HL-60 (cell line): Measurements from ENCODE around the gene CNKSR2.

ENCODE experiments used
- DNase-seq, 2 experiments: peaks; one replicate each; pipeline ENCODE4 v3.0.0-alpha.2; 2010 to 2020; ENCODE audit warnings: low read depth in 1 of 2, low spot score in 1 of 2
- H3K27ac ChIP-seq: fragments of 250-450 bp; sonication (Bioruptor Pico); replicated peaks from 2 replicates; pipeline ENCODE4 v1.5.1; 2020; ENCODE audit warnings: mild to moderate bottlenecking, moderate library complexity
- H3K27me3 ChIP-seq: fragments of 250-450 bp; sonication (Bioruptor Pico); 2 replicates; pipeline ENCODE4 v1.5.1; 2021; ENCODE audit warnings: mild to moderate bottlenecking, moderate library complexity; ENCODE audit not compliant: insufficient read depth, poor library complexity, severe bottlenecking
- H3K4me3 ChIP-seq: replicated peaks from 2 replicates; pipeline ENCODE4 v1.5.1; 2011; ENCODE audit warnings: mild to moderate bottlenecking, control low read depth, low read length; ENCODE audit not compliant: insufficient read depth
- CTCF ChIP-seq: IDR thresholded peaks from one replicate; pipeline ENCODE4 v1.5.1; 2011; ENCODE audit warnings: low read length, control low read depth, inconsistent platforms; ENCODE audit not compliant: insufficient read depth
- GABPA ChIP-seq: IDR thresholded peaks from 2 replicates; pipeline ENCODE4 v1.6.1; 2012; ENCODE audit warnings: low read depth
- POLR2AphosphoS5 ChIP-seq: IDR thresholded peaks from 2 replicates; pipeline ENCODE4 v1.6.1; 2012; ENCODE audit warnings: low read depth
- REST ChIP-seq: IDR thresholded peaks from 2 replicates; pipeline ENCODE4 v1.6.1; 2012; ENCODE audit warnings: low read depth; ENCODE audit not compliant: insufficient replicate concordance
- SPI1 ChIP-seq: IDR thresholded peaks from 2 replicates; pipeline ENCODE4 v1.6.1; 2012; ENCODE audit warnings: low read depth, mild to moderate bottlenecking, borderline replicate concordance

CNKSR2 gene

GRCh38 chrX:21623778-21624501 lies 249.7 kb downstream of the CNKSR2 start:
- Histone ChIP-seq H3K4me3 (no peak overlapping the region), H3K27me3 (no peaks in the 10 kb centered on the region), H3K27ac (no peak overlapping the region)
- no peak for TF ChIP-seq REST
- TF ChIP-seq CTCF, result no peak
- TF ChIP-seq SPI1, result no peak
- DNase-seq, result no peak

GRCh38 chrX:21632027-21632426 lies 257.8 kb downstream of the CNKSR2 start:
- Histone ChIP-seq H3K27me3 (no peaks in the 10 kb centered on the region), H3K27ac (no peak overlapping the region), H3K4me3 (no peak overlapping the region)
- TF ChIP-seq SPI1 (no peak), GABPA (no peak), POLR2AphosphoS5 (no peak), CTCF (no peak), REST (no peak)
- no peak for DNase-seq

- TF ChIP-seq GABPA, result no peak
- TF ChIP-seq CTCF, result no peak
- no peak for TF ChIP-seq SPI1
- no peak for TF ChIP-seq POLR2AphosphoS5
- TF ChIP-seq REST, result no peak
- no peak for DNase-seq
- Histone ChIP-seq H3K4me3 (no peak overlapping the region), H3K27me3 (no peaks in the 10 kb centered on the region), H3K27ac (no peak overlapping the region)
Measured at GRCh38 chrX:21638311-21638710, 264.1 kb downstream of the CNKSR2 start.
